HG03432 (cell line): ENCODE results near the gene PADI2.

ENCODE experiments used
- ATAC-seq: cut with Tn5 transposase; IDR thresholded peaks from one replicate; pipeline ENCODE4 v1.9.1; 2021; ENCODE audit warnings: mild to moderate bottlenecking, moderate library complexity; ENCODE audit not compliant: unreplicated experiment

PADI2 gene

DNA sequence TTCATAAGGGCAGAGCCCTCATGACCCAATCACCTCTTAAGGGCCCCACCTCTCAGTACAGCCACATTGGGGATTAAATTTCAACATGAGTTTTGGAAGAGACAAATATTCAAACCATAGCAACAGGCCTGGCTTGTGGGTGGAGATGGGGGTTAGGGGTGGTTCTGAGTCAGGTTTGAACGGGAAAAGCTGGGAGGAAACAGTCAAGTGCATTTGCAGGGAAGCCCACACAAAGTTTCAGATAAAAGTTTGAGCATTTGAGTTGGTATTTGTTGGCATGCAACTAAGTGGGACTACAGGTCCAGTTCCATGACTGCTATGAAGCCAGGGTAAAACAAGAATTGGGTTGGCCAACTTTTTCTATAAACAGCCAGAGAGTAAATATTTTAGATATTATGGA is 21.0 kb upstream of the PADI2 start:
- ATAC-seq = no peak

DNA sequence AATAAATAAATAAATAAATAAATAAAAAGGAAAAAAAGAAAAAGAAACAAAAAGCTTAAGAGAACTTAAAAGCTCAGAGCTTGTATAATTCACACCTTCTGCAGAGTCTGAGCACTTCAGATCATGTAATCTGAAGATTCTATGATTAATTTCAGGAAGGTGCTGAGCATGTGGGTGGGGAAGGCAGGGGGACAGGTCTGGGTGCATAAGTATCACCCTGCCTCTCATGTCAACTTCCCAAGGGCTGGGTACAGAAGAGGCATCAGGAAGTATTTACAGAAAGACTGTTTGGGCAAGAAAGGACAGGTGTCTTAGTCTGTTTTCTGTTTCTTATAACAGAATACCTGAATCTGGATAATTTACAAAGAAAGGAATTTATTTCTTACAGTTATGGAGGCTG is 20.4 kb upstream of the PADI2 start:
- no peak for ATAC-seq

DNA sequence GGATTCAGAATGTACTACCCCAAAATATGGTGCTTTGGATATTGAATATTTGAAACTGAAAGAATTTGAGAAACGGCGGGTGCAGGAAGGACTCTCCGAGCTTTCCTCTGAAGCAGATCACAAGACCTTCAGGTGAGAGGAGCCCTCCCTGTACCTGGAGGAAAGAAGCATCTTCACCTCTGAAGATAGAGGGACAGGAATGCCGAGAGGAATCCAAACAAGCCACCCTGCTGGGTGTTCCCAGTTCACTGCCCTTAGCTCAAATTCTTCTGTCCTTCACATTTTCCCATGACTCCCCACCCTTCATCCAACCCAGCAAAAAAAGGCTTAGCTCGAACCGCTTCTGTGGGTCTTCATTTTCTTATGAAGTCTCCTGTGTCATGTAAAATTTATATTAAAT is 18.2 kb upstream of the PADI2 start:
- no peak for ATAC-seq

DNA sequence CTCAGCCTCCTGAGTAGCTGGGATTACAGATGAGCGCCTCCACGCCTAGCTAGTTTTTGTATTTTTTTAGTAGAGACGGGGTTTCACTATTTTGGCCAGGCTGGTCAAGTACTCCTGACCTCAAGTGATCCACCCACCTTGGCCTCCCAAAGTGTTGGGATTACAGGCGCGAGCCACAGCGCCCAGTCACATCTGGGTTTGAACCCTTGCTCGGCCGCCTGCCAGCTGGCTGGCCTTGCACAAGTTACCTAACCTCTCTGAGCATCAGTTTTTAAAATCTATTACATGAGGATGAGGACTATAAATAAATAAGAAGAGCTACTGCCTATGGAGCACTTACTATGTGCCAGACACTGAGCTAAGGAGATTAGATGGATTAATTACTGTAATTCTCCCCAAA is 17.7 kb upstream of the PADI2 start:
- ATAC-seq = no peak

DNA sequence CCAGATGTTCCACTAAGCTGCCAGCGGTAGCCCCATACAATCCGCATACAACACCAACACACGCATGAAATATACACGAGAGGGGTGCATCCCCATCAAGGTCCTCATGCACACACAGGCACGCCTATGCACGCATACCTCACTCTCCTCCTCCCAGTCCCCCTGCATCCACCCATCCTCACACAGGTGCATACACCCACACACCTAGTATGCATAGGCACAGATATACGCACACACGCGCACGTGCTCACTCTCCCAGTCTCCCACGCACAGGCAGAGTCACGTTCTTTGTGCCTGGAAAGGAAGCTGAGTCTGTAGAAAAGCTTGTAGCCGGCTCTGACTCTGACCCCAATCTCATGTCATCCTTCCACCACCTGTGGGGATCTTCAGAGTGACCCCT is 16.9 kb upstream of the PADI2 start:
- ATAC-seq = no peak

DNA sequence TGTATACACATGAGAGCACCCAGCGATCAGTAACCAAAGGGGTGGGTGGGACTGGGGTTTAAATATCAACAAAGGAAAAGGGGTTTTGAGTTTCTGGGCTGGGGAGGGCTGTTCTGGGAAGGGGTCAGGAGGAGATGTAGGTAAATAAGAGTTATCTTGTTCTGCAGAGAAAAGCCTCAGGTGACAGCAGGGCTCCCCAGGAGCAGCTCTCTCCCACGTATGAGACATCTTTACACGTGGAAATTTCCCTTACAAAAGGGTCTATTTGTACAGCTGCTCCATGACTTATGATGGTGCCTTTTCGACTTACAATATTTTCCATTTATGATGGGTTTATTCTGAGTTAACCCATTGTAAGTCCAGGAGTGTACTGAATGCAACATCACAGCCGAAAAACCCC is 16.3 kb upstream of the PADI2 start:
- ATAC-seq = no peak

DNA sequence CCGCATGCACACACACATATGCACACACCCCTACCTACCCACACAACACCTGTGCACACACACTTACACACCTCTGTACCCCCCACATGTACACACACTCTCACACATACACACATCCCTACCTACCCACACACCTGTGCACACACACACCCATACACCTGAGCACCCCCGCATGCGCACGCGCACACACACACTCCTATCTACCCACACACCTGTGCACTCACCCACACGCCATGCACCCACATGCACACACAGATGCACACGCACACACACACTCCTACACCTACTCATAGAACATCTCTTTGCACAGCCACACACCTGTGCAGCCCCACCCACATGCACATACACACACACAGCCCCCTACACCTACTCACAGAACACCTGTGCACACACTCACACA is 15.5 kb upstream of the PADI2 start:
- no peak for ATAC-seq

DNA sequence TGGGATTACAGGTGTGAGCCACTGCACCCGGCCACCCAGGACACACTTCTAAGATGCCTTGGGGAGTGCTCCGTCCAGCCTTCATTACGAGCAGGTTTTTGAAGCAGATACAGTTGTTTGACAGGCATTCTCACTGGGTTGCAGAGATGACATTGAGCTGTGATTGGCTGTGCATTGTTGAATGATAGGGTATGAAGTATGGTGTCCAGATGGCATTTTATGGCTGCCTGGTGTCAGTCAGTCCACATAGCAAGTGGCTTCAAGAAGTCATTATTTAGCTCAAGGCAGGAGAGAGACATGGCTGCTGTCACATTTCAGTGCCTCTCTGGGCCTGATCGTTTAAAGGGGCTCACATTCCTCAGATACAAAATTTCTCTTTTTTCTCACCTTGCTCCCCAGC is 14.8 kb upstream of the PADI2 start:
- no peak for ATAC-seq

DNA sequence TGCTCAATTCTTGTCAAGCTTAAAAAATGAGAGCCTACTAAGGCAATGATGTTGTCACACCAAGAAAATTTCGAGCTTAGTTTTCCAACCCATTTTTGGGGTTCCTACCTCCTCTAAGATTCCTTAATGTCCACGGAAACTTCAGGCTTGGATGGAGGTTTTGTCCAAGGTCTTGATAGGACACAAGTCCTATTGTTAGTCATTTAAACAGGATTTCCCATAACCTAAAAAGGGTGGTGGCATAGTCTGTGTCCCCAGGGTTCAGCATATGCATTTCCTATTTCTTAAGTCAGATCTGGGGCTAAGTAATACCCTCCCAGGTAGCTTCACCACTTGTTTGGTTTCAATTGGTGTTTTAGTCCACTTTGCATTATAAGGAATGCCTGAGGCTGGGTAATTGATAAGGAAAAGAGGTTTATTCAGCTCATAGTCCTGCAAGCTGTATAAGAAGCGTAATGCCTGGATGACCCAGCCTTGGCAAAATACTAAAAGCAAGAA is 10.9 kb upstream of the PADI2 start:
- no peak for ATAC-seq

DNA sequence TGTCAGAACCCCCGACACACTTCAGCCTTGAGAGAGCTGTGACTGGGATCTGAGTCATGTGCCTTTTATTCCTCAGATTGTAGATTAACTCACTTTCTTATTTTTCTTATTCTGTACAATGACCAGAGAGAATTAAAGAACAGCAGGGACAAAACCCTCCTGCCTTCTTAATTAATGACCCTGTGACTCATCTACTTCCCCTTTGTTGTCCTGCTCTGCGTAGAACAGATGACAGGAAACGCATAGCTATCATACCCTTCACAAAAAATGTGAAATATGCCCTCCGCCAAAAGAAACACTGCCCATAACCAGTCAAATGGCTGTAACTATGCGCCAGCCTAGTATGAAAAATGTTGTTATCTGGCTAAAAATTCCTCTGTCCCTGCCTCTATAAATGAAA is 9.1 kb upstream of the PADI2 start:
- ATAC-seq = no peak

DNA sequence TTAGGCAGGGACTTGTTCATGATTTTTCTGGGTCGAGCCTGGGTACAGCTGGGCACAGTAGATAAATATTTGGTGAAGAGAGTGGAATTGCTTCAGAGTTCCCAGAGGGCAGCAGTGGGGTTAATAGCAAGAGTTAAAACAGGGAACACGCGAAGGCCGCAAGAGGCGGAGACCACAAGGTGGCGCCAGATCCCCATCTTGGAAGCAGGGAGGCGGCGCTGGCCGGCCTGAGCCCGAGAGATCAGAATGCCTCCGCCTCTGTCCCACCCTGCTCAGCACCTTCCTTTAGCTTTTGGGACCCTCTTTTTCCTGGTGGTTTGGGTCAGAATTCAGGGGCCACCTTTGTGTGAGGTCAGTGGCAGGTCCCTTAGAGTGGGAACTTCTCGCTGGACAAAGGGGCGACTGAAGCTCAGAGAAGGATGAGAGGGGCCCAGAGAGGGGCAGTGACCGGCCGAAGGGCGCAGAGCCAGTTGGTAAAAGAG is 6.5 kb upstream of the PADI2 start:
- no peak for ATAC-seq

DNA sequence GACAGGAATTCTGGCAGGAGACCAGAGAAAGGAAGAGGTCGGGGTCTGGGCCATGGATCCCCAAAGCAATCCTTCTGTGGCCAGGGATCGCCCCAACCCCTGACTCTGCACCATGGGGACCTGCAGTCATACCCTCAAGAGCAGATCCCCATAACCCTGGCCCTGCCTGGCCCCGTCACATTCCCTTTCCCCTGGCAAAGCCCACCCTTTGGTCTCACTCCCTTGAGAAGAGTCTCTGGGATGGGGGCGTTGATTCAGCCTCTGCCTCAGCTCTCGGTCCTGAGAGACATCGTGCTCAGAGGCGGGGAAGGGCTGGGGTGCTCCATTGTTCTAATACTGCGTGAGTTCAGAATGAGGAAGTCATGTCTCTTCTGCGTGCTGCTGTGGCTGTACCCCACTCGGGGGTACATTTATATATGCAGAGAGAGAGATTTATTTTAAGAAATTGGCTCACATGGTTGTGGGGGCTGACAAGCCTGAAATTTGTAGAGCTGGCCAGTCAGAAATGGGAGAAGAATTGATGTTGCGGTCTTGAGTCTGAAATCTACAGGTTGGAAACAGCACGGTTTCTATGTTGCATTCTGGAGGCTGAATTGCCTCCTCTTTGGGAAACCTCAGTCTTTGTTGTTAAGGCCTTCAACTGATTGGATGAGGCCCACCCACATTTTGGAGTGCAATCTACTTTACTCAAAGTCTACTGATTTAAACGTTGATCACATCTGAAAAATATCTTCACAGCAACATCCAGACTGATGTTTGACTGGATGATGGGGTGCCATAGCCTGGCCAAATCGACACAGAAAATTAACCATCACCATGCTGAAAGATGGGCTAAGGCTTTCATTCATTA is 4.2 kb upstream of the PADI2 start:
- no peak for ATAC-seq

DNA sequence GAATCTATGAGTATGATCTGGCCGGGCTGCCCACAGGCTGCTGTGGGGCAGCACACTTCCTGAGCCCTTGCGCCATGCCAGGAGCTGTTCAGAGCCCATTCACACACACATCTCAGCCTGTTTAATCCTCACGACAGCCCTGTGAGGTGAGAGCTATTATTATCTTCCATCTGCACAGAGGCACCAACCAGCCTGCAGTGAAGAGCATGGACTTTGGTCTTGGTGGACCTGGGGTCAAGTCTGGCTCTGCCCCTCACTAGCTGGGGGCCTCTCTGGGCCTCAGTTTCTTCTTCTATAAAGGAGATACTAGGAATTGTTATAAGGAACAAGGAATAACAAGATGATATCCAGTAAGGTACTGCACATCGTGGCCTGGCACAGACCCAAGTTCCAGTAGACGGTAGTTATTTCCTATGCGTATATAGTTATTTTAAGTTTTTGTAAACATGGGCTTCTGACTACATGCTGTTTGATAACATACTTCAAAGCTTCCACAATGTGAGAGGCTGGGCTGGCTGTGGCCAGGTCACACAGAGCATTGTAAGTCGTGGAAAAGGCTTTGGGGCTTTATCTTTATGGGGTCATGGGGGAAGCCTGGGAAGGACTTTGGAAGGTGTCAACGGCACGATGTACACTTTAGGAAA is 3.4 kb upstream of the PADI2 start:
- no peak for ATAC-seq

DNA sequence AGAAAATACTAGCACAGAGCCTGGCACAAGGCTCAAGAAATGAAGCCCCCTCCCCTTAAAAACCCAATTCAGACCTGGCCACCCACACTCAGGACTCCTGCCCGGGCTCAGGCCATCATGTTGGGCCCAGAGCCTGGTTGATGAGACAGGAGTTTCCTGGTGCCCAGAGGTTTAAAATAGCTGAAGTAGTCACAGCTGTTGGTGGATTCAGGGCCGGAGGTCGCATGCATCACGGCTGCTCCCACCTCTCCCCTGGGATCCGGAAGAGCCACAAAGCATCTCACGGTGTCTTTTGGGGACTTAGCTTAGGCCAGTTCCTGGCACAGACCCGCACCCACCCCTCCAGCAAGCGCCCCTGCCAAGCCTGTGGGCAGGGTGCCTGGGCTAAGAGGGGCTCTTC is 2.6 kb upstream of the PADI2 start:
- ATAC-seq = no peak

DNA sequence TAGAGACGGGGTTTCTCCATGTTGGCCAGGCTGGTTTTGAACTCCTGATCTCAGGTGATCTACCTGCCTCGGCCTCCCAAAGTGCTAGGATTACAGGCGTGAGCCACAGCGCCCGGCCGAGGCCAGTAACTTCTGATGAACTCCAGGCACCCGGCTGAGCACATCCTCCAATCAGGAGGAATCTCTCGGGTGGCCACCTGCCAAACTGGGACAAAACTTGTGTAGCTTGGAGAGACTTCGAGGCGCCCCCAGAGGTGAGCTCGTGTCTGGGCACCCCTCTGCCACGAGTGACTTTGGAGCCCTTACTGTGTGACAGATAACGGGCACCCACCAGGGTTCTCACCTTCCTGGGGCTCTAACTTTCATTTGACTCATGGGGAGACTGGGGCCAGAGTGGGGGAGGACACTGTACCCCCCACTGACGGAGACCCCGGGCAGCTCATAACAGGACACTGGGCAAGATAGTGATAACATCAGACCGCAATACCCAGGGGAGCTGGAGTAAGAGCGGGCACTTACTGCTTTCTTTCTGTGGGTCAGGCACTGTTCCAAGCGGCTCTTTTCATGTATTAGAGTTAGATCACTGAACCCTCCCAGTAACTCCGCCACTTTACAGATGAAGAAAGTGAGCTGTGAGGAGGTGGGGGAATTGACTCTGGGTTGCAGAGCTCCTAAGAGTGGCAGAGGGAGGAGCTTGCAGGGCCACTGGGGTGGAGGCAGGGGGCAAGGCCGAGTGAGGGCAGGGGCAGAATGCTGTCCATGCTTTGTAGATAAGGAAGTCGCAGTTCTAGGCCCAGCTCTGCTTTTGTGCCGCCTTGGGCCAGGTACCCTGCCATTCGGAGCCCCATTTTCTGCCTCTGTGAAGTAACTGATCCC is 1.9 kb upstream of the PADI2 start:
- no peak for ATAC-seq

DNA sequence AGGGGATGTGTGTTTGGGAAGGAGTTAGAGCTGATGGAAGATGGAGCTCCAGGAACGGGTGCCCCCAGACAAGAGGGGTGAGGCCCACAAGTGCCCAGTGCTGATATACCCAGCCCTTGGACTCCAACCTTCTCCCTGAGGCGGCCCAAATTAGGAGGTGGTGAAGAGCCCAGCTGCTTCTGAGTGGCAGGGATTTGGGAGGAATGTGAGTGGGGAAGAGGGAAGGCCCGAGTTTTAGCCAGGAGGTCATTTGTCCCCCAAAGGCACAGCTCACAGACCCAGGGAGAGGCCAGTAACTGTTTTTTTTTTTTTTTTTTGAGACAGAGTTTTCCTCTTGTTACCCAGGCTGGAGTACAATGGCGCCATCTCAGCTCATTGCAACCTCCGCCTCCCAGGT is 1.2 kb upstream of the PADI2 start:
- no peak for ATAC-seq

DNA sequence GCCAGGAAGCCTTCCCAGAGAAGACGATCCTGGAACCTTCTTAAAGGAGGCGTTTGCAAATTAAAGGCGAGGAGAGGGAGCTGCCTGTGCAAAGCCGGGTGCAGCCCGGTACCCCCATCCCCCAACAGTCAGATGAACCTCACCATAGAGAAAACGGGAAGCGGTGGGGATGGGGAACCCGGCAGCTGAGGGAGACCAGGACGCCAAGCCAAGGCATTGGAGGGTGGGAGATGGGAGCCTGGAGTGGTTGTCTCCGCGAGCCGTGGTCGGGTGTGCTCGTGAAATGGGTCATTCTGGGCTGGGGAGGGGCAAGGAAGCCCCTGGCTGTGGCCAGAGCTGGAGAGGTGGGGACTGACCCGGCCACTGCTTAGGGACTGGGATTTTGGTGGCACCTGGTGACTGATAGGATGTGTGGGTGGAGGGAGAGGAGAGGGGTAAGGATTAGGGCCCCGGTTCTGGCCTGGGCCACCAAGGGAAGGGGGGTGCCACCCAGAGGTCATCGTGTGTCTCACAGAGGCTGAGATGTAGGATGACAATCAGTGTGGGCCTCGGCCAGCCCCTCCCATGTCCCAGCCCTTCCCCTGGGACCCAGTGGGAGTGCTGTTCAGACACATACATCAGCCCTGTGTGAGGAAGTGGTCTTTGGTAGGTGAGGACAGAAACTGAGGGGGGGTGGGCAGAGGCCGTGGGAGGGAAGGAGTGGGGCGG is 676 bp upstream of the PADI2 start:
- peak; percentile 47 for ATAC-seq

DNA sequence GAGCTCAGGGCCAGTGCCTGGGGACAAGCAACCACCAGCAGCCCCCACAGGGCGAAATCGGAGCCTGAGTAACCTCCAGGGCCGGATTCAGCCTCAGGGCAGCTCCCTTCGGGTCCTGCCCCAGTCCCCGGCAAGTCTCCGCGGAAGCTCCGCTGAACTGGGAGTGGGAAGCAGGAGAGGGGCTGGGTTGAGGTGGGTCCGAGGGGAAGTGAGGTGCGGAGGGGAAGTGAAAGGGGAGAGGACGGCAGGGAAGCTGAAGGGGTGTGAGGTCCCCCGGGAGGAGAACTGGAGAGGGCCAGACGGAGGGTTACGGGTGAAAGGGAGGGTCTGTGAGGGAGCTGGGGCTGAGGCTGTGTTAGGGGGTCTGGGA is 560 bp downstream of the PADI2 start:
- no peak for ATAC-seq

DNA sequence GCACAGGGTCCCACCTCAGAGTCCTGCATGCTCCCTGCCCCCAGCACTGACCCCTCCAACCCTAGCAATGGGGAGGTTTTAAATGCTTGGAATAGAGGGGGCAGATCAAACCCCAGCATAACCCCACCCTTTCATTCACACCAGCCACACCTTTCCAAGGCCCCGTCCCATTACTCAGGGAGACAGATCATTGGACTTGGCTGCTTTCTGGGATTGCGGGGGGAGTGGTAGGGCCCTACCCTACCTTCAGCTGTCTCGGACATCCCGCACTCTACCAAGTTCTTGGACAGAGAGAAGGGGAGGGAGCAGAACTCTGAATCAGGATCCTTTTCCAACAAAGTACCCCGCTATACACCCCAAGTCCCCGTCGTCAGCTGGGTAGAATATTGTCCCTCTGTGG is 983 bp downstream of the PADI2 start:
- no peak for ATAC-seq

DNA sequence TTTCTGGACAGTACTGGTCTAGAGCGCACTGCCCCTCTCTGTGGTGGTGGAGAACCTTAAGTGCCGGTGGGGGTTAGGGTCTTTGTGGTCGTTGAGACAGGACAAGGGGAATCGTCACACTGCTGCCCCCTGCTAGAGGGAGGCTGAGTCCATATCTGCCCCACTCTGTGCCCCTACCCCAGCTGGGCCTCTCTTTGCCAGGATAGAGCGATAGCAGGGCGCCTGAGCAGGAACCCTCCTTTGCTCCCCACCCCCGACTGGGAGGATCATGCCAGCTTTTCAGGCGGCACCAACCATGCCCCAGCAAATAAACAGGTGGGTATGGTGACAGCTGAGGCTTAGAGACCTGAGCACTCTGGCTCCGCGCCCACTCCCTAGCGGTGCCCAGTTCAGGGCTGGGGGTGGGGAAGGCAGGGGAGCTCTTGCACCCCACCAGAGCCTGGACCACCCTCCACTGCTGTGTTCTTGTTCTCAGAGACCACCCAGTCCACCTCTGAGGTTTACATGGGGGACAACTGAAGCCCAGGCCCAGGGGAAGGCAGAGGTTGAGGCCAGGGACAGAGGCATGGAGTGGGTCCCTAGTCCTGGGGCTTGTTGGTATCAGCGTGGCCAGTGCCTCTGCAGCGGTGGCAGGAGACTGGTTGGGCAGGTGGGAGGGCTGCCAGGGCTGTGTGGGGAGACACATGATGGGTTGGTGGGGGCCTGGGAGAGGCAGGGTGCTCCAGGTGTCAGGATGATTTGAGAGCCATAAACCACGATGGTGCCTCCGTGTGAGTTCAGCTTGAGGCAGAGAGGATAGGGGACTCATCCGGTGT is 1.6 kb downstream of the PADI2 start:
- ATAC-seq = no peak
